Endothelial cell of umbilical vein (primary cell): Measurements from ENCODE around the gene TCEANC. TPM values are rescaled to one million over a fixed set of nuclear protein-coding genes. Genes with fewer than 3 reads are reported as not detected.

Source experiments
- BruUV-seq: library from RNA; stranded (reverse); fragments of 400-500 nt; replicated peaks from 2 replicates; lab custom pipeline; 2021; lab: Mats Ljungman, UMichigan
- CTCF ChIA-PET: fragments of 300-600, 350-600 bp; sonication (Branson Sonifier 250); formaldehyde crosslinking; loops from one replicate; lab custom pipeline; 2021; ENCODE audit warnings: antibody characterized with exemption, inconsistent platforms; lab: Charles Lee
- POLR2A ChIA-PET: fragments of 300-600, 350-600 bp; sonication (Branson Sonifier 250); formaldehyde crosslinking; loops from one replicate; lab custom pipeline; 2021; ENCODE audit warnings: antibody characterized with exemption, inconsistent platforms; lab: Charles Lee
- DNase-seq: peaks from one replicate; pipeline ENCODE4 v3.0.0-alpha.2; 2011; ENCODE audit warnings: low read depth, low spot score
- FAIRE-seq: peaks from 2 replicates; lab custom pipeline; 2011; peaks lifted over from hg19 to GRCh38; lab: Jason Lieb, UNC
- H2AFZ ChIP-seq: 2 replicates; pipeline ENCODE4 v1.6.0; 2012; ENCODE audit warnings: low read depth, low read length, control low read depth, inconsistent platforms
- H3K27ac ChIP-seq: 2 replicates; pipeline ENCODE4 v1.5.1; 2011; ENCODE audit warnings: low read depth, mild to moderate bottlenecking, control low read depth, low read length, moderate library complexity; ENCODE audit not compliant: insufficient read depth
- H3K27me3 ChIP-seq, 2 experiments: 2 replicates each; pipeline versions ENCODE4 v1.6.0 to v1.6.1; 2011; ENCODE audit warnings: low read length in 2 of 2, mixed read lengths in 1 of 2; ENCODE audit not compliant: control insufficient read depth in 2 of 2, insufficient read depth in 2 of 2
- H3K36me3 ChIP-seq, 2 experiments: 2 replicates in 1 of 2; 3 replicates in 1 of 2; pipeline ENCODE4 v1.5.1; 2011; ENCODE audit warnings: low read length in 2 of 2, mild to moderate bottlenecking in 1 of 2, moderate library complexity in 1 of 2; ENCODE audit not compliant: control insufficient read depth in 2 of 2, insufficient read depth in 2 of 2; ENCODE audit errors: extremely low read depth in 1 of 2
- H3K4me1 ChIP-seq: 3 replicates; pipeline ENCODE4 v1.5.1; 2011; ENCODE audit warnings: mild to moderate bottlenecking, low read length; ENCODE audit not compliant: control insufficient read depth, insufficient read depth; ENCODE audit errors: extremely low read depth
- H3K4me2 ChIP-seq: 2 replicates; pipeline ENCODE4 v1.6.1; 2011; ENCODE audit warnings: low read length, control low read depth, mixed read lengths; ENCODE audit not compliant: insufficient read depth
- H3K4me3 ChIP-seq, 3 experiments: fragments of 200-600 bp in 1 of 3; sonication (generic), shearing (Covaris generic) in 1 of 3; replicated peaks in 1 of 3; 2 replicates each; pipeline ENCODE4 v1.5.1; 2011 to 2016; ENCODE audit warnings: control low read depth in 3 of 3, low read length in 3 of 3, mild to moderate bottlenecking in 2 of 3, inconsistent platforms in 1 of 3, low read depth in 1 of 3, moderate library complexity in 1 of 3; ENCODE audit not compliant: insufficient read depth in 1 of 3
- H3K79me2 ChIP-seq: 2 replicates; pipeline ENCODE4 v1.6.0; 2012; ENCODE audit warnings: low read length, inconsistent platforms; ENCODE audit not compliant: control insufficient read depth, insufficient read depth
- H3K9ac ChIP-seq: replicated peaks from 2 replicates; pipeline ENCODE3; 2011; ENCODE audit warnings: low read length, control low read depth; ENCODE audit not compliant: insufficient read depth; ENCODE audit errors: extremely low read depth
- H3K9me1 ChIP-seq: replicated peaks from 3 replicates; pipeline ENCODE4 v1.6.0; 2011; ENCODE audit warnings: mild to moderate bottlenecking, low read length; ENCODE audit not compliant: control insufficient read depth, insufficient read depth; ENCODE audit errors: extremely low read depth
- H3K9me3 ChIP-seq: replicated peaks from 2 replicates; pipeline ENCODE4 v1.5.1; 2012; ENCODE audit warnings: low read length, inconsistent platforms; ENCODE audit not compliant: control insufficient read depth, insufficient read depth
- H4K20me1 ChIP-seq: replicated peaks from 2 replicates; pipeline ENCODE3; 2011; ENCODE audit warnings: mild to moderate bottlenecking, low read length; ENCODE audit not compliant: control insufficient read depth, insufficient read depth; ENCODE audit errors: extremely low read depth
- CTCF ChIP-seq, 2 donors: IDR thresholded peaks; 1 replicate in 1 of 2; 2 replicates in 1 of 2; pipeline ENCODE4 v1.5.1; 2011; ENCODE audit warnings: low read length in 2 of 2, mild to moderate bottlenecking in 2 of 2, moderate library complexity in 2 of 2, control low read depth in 1 of 2, inconsistent platforms in 1 of 2, low read depth in 1 of 2; ENCODE audit not compliant: insufficient read depth in 1 of 2; ENCODE audit errors: extremely low read depth in 1 of 2
- EZH2 ChIP-seq: IDR thresholded peaks from 2 replicates; pipeline ENCODE4 v1.6.1; 2012; ENCODE audit warnings: borderline replicate concordance, low read depth, mild to moderate bottlenecking, moderate library complexity, low read length, inconsistent platforms; ENCODE audit not compliant: severe bottlenecking
- FOS ChIP-seq: IDR thresholded peaks from 2 replicates; pipeline ENCODE4 v1.6.1; 2011; ENCODE audit warnings: mild to moderate bottlenecking, low read length, moderate library complexity, borderline replicate concordance; ENCODE audit not compliant: insufficient read depth
- GATA2 ChIP-seq: IDR thresholded peaks from 2 replicates; pipeline ENCODE4 v1.7.0; 2011; ENCODE audit warnings: low read depth, mild to moderate bottlenecking, moderate library complexity, mixed read lengths, low read length; ENCODE audit not compliant: insufficient read length, insufficient read depth
- JUN ChIP-seq: IDR thresholded peaks from 2 replicates; pipeline ENCODE4 v1.6.1; 2011; ENCODE audit warnings: borderline replicate concordance, low read depth; ENCODE audit not compliant: insufficient read length, insufficient read depth
- MYC ChIP-seq: IDR thresholded peaks from one replicate; pipeline ENCODE4 v1.6.1; 2011; ENCODE audit warnings: mild to moderate bottlenecking, low read depth, low read length
- POLR2A ChIP-seq: IDR thresholded peaks from 2 replicates; pipeline ENCODE4 v1.6.1; 2012; ENCODE audit warnings: low read depth, mild to moderate bottlenecking, control low read depth, low read length
- POLR2AphosphoS5 ChIP-seq: IDR thresholded peaks from 2 replicates; pipeline ENCODE4 v1.6.1; 2012; ENCODE audit warnings: low read depth, mild to moderate bottlenecking, control low read depth, low read length, moderate library complexity; ENCODE audit not compliant: insufficient read depth
- dilution Hi-C: fragments of 300-500 bp; cut with MboI; formaldehyde crosslinking; loops from one replicate; pipeline ENCODE4 v1.15.0; 2019; ENCODE audit warnings: low sequenced_read_pairs; ENCODE audit not compliant: extremely low pct_ligation_motif_present
- intact Hi-C: fragments of 100-400 bp; cut with micrococcal nuclease; formaldehyde crosslinking; loops from one replicate; pipeline ENCODE4 v1.10.0; 2022
- polyA plus RNA-seq, 4 experiments: library from polyadenylated mRNA; depleted of rRNA in 3 of 4; stranded (reverse) in 3 of 4; unstranded in 1 of 4; fragments of >200 nt; gene quantifications; 2 replicates each; pipeline versions ENCODE4 v1.2.1 to v1.2.3, GENCODE V29; 2011 to 2012; ENCODE audit warnings: missing spikeins in 1 of 4
- total RNA-seq: library from RNA; stranded (reverse); gene quantifications from 2 replicates; pipeline ENCODE4 v1.2.3, GENCODE V29; 2021
- TF ChIP-seq, protein P1 (sequence below): IDR thresholded peaks from 2 replicates; pipeline ENCODE4 v1.6.1; 2011; ENCODE audit not compliant: insufficient read depth, insufficient read length

The TCEANC gene
- total and polyA plus RNA-seq, 2 donors (not counting 3 experiments of a cell fraction or from before 2014, with no cell fraction given) = 0.32 to 0.75 TPM

- no peaks in the 10 kb centered on the region for H3K79me2 ChIP-seq
- H3K27ac ChIP-seq = no peak overlapping the region
- ChIA-PET CTCF (interaction anchor here (1.0 to 1.9 kb wide), 9 partner anchors 11 to 712 kb away, joined by 3 to 8 read pairs (median 3); partner anchors contain the start of genes OFD1, RAB9A and TRAPPC2), POLR2A (no interaction called here)
- DNase-seq (peak; percentile 52), FAIRE-seq (peak; percentile 86)
- dilution Hi-C loops = no loop called here
- no peak overlapping the region for H3K4me2 ChIP-seq
- no peaks in the 10 kb centered on the region for H3K9me3 ChIP-seq
- TF ChIP-seq CTCF (IDR thresholded peaks at IDR 0.05; ENCODE audit: extremely low read depth in 1 of 2, insufficient read depth in 1 of 2, low read depth in 1 of 2, low read length in 2 of 2) (peak; percentile 19 to 24), FOS (no peak)
- H3K9me1 ChIP-seq = no peaks in the 10 kb centered on the region
- no TSS peak for BruUV-seq
- intact Hi-C loops = loop anchor here (1.0 kb wide), 3 partner anchors 77 to 374 kb away; no protein-coding TSS in a partner anchor
- H3K4me3 ChIP-seq = no peak overlapping the region
- no peaks in the 10 kb centered on the region for H3K27me3 ChIP-seq
- H3K36me3 ChIP-seq = no peaks in the 10 kb centered on the region
- H4K20me1 ChIP-seq = no peaks in the 10 kb centered on the region
- no peak overlapping the region for H3K9ac ChIP-seq
- peak overlapping the region; percentile 64 for H2AFZ ChIP-seq
- peaks cover 3% of the 10 kb centered on the region for H3K4me1 ChIP-seq
Measured at GRCh38 chrX:13658602-13659001, 5.7 kb downstream of the TCEANC start.

- FAIRE-seq (no peak), DNase-seq (no peak)
- Histone ChIP-seq H3K9me1 (no peaks in the 10 kb centered on the region), H3K79me2 (no peaks in the 10 kb centered on the region), H3K9ac (no peak overlapping the region), H3K4me3 (no peak overlapping the region), H3K9me3 (no peaks in the 10 kb centered on the region), H3K27ac (no peak overlapping the region), H2AFZ (peak overlapping the region; percentile 64), H3K4me1 (no peaks in the 10 kb centered on the region), H3K27me3 (no peaks in the 10 kb centered on the region), H4K20me1 (no peaks in the 10 kb centered on the region), H3K4me2 (no peak overlapping the region), H3K36me3 (no peaks in the 10 kb centered on the region)
- TF ChIP-seq CTCF (IDR thresholded peaks at IDR 0.05; ENCODE audit: extremely low read depth in 1 of 2, insufficient read depth in 1 of 2, low read depth in 1 of 2, low read length in 2 of 2) (no peak), EZH2 (no peak), MYC (no peak), FOS (no peak), JUN (no peak), POLR2AphosphoS5 (no peak), GATA2 (no peak), POLR2A (no peak)
- TF ChIP-seq, protein P1, sequence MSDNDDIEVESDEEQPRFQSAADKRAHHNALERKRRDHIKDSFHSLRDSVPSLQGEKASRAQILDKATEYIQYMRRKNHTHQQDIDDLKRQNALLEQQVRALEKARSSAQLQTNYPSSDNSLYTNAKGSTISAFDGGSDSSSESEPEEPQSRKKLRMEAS = no peak
- CTCF ChIA-PET = interaction anchor here (1.0 to 1.9 kb wide), 9 partner anchors 10 to 712 kb away, joined by 3 to 8 read pairs (median 3); partner anchors contain the start of genes OFD1, RAB9A and TRAPPC2
- dilution Hi-C loops = no loop called here
- POLR2A ChIA-PET = no interaction called here
- no TSS peak for BruUV-seq
- intact Hi-C loops = no loop called here
Measured at GRCh38 chrX:13659063-13659462, 6.1 kb downstream of the TCEANC start.
